HCT116 (cell line): ENCODE measurements around the gene VRTN. TPM values are rescaled to one million over a fixed set of nuclear protein-coding genes. Genes with fewer than 3 reads are reported as not detected.
A peak's percentile ranks its signal among the peaks of the same experiment; 100 is the strongest.

Source experiments
- ATAC-seq: fragments of 200-7000 bp; cut with Tn5 transposase; 2 replicates; pipeline ENCODE4 v1.9.1; 2020; ENCODE audit warnings: mild to moderate bottlenecking, moderate library complexity
- BruUV-seq: library from RNA; stranded (reverse); fragments of 400-500 nt; replicated peaks from 2 replicates; lab custom pipeline; 2021; lab: Mats Ljungman, UMichigan
- CTCF ChIA-PET: fragments of 300-600 bp; sonication (Branson Sonifier 250); formaldehyde crosslinking; loops from one replicate; lab custom pipeline; 2021; ENCODE audit warnings: antibody characterized with exemption; lab: Charles Lee
- POLR2A ChIA-PET: fragments of 300-600, 350-600 bp; sonication (Branson Sonifier 250); formaldehyde crosslinking; loops from one replicate; lab custom pipeline; 2021; ENCODE audit warnings: antibody characterized with exemption; lab: Charles Lee
- RAD21 ChIA-PET, 2 experiments: fragments of 300-600 bp; sonication (Branson Sonifier 250); formaldehyde crosslinking; loops; one replicate each; lab custom pipeline; 2023; ENCODE audit warnings: low total read pairs in 2 of 2; ENCODE audit not compliant: uncharacterized antibody in 2 of 2, unreplicated experiment in 2 of 2, low non-redundant PET in 1 of 2; lab: Charles Lee
- DNase-seq: peaks from one replicate; pipeline ENCODE4 v3.0.0-alpha.2; 2010; ENCODE audit warnings: low read depth, low spot score
- H2AFZ ChIP-seq: fragments of 200-600 bp; shearing (Covaris generic), sonication (generic); 2 replicates; pipeline ENCODE4 v1.6.1; 2017; ENCODE audit warnings: low read depth, mixed run types, mixed read lengths, antibody characterized with exemption, low read length; ENCODE audit not compliant: poor library complexity, severe bottlenecking
- H3K27ac ChIP-seq: 2 replicates; pipeline ENCODE4 v1.5.1; 2012; ENCODE audit warnings: low read depth, low read length
- H3K27me3 ChIP-seq: fragments of 200-600 bp; sonication (generic); 2 replicates; pipeline ENCODE4 v1.6.1; 2016; ENCODE audit warnings: mixed run types, low read length, mixed read lengths; ENCODE audit not compliant: insufficient read depth
- H3K36me3 ChIP-seq, 2 experiments: fragments of 200-500 bp in 1 of 2; fragments of 200-600 bp in 1 of 2; sonication (Bioruptor generic) in 1 of 2; sonication (generic) in 1 of 2; 2 replicates each; pipeline versions ENCODE4 v1.5.1 to v1.6.1; 2014 to 2016; ENCODE audit warnings: low read length in 2 of 2, inconsistent platforms in 1 of 2, mixed read lengths in 1 of 2, mixed run types in 1 of 2; ENCODE audit not compliant: insufficient read depth in 2 of 2, control insufficient read depth in 1 of 2
- H3K4me1 ChIP-seq, 2 experiments: fragments of 200-600 bp in 1 of 2; sonication (generic) in 1 of 2; 2 replicates each; pipeline versions ENCODE4 v1.5.1 to v1.6.1; 2012 to 2017; ENCODE audit warnings: low read length in 2 of 2, inconsistent platforms in 1 of 2, mild to moderate bottlenecking in 1 of 2, mixed read lengths in 1 of 2, mixed run types in 1 of 2, moderate library complexity in 1 of 2; ENCODE audit not compliant: insufficient read depth in 2 of 2, control insufficient read depth in 1 of 2
- H3K4me2 ChIP-seq: fragments of 200-600 bp; sonication (generic); 2 replicates; pipeline ENCODE4 v1.6.1; 2017; ENCODE audit warnings: mixed run types, low read length, mixed read lengths
- H3K4me3 ChIP-seq, 2 experiments: fragments of 200-600 bp in 1 of 2; sonication (generic) in 1 of 2; replicated peaks in 1 of 2; 2 replicates each; pipeline ENCODE4 v1.5.1; 2011 to 2016; ENCODE audit warnings: low read length in 2 of 2, control low read depth in 1 of 2, low read depth in 1 of 2, mild to moderate bottlenecking in 1 of 2, mixed read lengths in 1 of 2, mixed run types in 1 of 2
- H3K79me2 ChIP-seq: fragments of 200-600 bp; sonication (generic); 2 replicates; pipeline ENCODE4 v1.6.1; 2017; ENCODE audit warnings: mild to moderate bottlenecking, mixed run types, low read length, moderate library complexity, mixed read lengths; ENCODE audit not compliant: insufficient read depth
- H3K9ac ChIP-seq: fragments of 200-600 bp; sonication (generic); 2 replicates; pipeline ENCODE4 v1.6.1; 2016; ENCODE audit warnings: low read length, mixed read lengths
- H3K9me2 ChIP-seq: fragments of 200-600 bp; sonication (generic), shearing (Covaris generic); 2 replicates; pipeline ENCODE4 v1.6.1; 2017; ENCODE audit warnings: mixed run types, mild to moderate bottlenecking, moderate library complexity; ENCODE audit not compliant: insufficient read depth
- H3K9me3 ChIP-seq, 2 experiments: fragments of 200-500 bp in 1 of 2; fragments of 200-600 bp in 1 of 2; sonication (Bioruptor generic) in 1 of 2; sonication (generic) in 1 of 2; 2 replicates each; pipeline ENCODE4 v1.6.1; 2014 to 2017; ENCODE audit warnings: low read length in 2 of 2, mixed read lengths in 2 of 2, inconsistent platforms in 1 of 2, low read depth in 1 of 2, mild to moderate bottlenecking in 1 of 2, mixed run types in 1 of 2, moderate library complexity in 1 of 2; ENCODE audit not compliant: control insufficient read depth in 1 of 2, insufficient read depth in 1 of 2
- H4K20me1 ChIP-seq: fragments of 200-600 bp; sonication (generic), shearing (Covaris generic); 2 replicates; pipeline ENCODE4 v1.6.1; 2017; ENCODE audit warnings: mixed run types, mild to moderate bottlenecking, moderate library complexity; ENCODE audit not compliant: insufficient read depth
- RAD21 ChIP-seq: IDR thresholded peaks from 2 replicates; pipeline ENCODE4 v1.6.1; 2012; ENCODE audit warnings: low read depth, mild to moderate bottlenecking
- intact Hi-C: fragments of 100-400 bp; cut with micrococcal nuclease; formaldehyde crosslinking; loops from 2 replicates; pipeline ENCODE4 v1.10.0; 2022
- total RNA-seq: library from RNA; stranded (reverse); gene quantifications from one replicate; pipeline ENCODE4 v1.2.1, GENCODE V29; 2021; ENCODE audit not compliant: unreplicated experiment
- TF ChIP-seq, protein P1 (sequence below), 3 experiments: fragments of 200-600 bp in 1 of 3; sonication (generic) in 1 of 3; IDR thresholded peaks in 2 of 3; conservative IDR thresholded peaks in 1 of 3; 2 replicates each; pipeline ENCODE4 v1.5.1; 2012 to 2017; ENCODE audit warnings: low read depth in 2 of 3, low read length in 2 of 3, antibody characterized with exemption in 1 of 3, borderline replicate concordance in 1 of 3, control low read depth in 1 of 3, mild to moderate bottlenecking in 1 of 3, mixed read lengths in 1 of 3, mixed run types in 1 of 3, moderate library complexity in 1 of 3; ENCODE audit not compliant: insufficient read depth in 1 of 3
- TF ChIP-seq, protein P2 (sequence below): IDR thresholded peaks from 2 replicates; pipeline ENCODE4 v1.6.1; 2011; ENCODE audit warnings: mild to moderate bottlenecking, low read length, moderate library complexity; ENCODE audit not compliant: insufficient replicate concordance; ENCODE audit errors: extremely low read depth

VRTN gene
- total RNA-seq, 1 experiment from 2014 or later, result 0.10 TPM

DNA sequence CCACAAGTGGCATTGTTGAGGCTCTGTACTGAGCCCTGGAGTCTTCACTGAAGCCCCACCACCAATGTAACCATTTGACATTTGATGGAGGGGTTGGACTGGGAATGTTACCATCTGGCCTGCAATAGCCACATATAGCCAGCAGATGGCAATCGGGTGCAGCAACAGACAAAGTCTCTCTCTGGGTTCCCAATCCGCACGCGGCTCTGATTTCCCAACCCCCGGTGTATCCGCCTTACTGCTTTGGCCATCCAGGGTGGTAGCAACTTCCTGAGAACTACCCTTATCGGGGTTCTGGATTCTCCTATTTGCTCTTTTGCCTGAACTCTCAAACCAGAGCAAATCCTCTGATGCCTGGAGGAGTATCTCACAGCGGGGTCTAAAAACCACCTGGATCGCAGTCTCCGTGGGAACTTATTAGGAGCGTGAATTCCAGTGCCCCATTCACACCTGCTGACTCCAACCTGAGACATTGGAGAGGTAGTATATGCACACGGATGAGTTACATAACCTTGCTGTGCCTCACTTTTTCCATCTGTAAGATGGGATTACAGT lies 14.2 kb downstream of the VRTN start:
- DNase-seq (peak; percentile 41), ATAC-seq (peak; percentile 93)
- Histone ChIP-seq H4K20me1 (no peaks in the 10 kb centered on the region), H3K4me1 (peaks cover 2 to 5% of the 10 kb centered on the region in 2 experiments; a peak in 3 of 4 replicates), H3K4me2 (peak overlapping the region; percentile 48), H3K9me2 (no peaks in the 10 kb centered on the region), H2AFZ (peak overlapping the region; percentile 49), H3K36me3 (no peaks in the 10 kb centered on the region), H3K9me3 (no peaks in the 10 kb centered on the region), H3K79me2 (no peaks in the 10 kb centered on the region), H3K4me3 (no peak overlapping the region), H3K27me3 (no peaks in the 10 kb centered on the region), H3K27ac (no peak overlapping the region), H3K9ac (no peak overlapping the region)
- CTCF ChIA-PET, result interaction anchor here (1.0 kb wide), 1 partner anchor 117 kb away, joined by 3 read pairs; no protein-coding TSS in a partner anchor
- intact Hi-C loops, result loop anchor here (1.0 to 5.0 kb wide), 2 partner anchors 117 to 440 kb away; no protein-coding TSS in a partner anchor
- TF ChIP-seq, protein P1, sequence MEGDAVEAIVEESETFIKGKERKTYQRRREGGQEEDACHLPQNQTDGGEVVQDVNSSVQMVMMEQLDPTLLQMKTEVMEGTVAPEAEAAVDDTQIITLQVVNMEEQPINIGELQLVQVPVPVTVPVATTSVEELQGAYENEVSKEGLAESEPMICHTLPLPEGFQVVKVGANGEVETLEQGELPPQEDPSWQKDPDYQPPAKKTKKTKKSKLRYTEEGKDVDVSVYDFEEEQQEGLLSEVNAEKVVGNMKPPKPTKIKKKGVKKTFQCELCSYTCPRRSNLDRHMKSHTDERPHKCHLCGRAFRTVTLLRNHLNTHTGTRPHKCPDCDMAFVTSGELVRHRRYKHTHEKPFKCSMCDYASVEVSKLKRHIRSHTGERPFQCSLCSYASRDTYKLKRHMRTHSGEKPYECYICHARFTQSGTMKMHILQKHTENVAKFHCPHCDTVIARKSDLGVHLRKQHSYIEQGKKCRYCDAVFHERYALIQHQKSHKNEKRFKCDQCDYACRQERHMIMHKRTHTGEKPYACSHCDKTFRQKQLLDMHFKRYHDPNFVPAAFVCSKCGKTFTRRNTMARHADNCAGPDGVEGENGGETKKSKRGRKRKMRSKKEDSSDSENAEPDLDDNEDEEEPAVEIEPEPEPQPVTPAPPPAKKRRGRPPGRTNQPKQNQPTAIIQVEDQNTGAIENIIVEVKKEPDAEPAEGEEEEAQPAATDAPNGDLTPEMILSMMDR (IDR thresholded peaks at IDR 0.05 in 2 of 3, conservative IDR thresholded peaks at IDR 0.05 in 1 of 3; ENCODE audit: borderline replicate concordance in 1 of 3, insufficient read depth in 1 of 3, low read depth in 2 of 3, low read length in 2 of 3), result peak; percentile 81 to 96 (median 96)
- TF ChIP-seq RAD21, result peak; percentile 90
- TF ChIP-seq, protein P2, sequence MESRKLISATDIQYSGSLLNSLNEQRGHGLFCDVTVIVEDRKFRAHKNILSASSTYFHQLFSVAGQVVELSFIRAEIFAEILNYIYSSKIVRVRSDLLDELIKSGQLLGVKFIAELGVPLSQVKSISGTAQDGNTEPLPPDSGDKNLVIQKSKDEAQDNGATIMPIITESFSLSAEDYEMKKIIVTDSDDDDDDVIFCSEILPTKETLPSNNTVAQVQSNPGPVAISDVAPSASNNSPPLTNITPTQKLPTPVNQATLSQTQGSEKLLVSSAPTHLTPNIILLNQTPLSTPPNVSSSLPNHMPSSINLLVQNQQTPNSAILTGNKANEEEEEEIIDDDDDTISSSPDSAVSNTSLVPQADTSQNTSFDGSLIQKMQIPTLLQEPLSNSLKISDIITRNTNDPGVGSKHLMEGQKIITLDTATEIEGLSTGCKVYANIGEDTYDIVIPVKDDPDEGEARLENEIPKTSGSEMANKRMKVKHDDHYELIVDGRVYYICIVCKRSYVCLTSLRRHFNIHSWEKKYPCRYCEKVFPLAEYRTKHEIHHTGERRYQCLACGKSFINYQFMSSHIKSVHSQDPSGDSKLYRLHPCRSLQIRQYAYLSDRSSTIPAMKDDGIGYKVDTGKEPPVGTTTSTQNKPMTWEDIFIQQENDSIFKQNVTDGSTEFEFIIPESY, result no peak
- POLR2A ChIA-PET, result no interaction called here
- BruUV-seq, result no TSS peak
- RAD21 ChIA-PET, result no interaction called here
